Gastrocnemius medialis (tissue), 4 donors: ENCODE measurements around the gene PDIA2. TPM values are rescaled to one million over a fixed set of nuclear protein-coding genes. Genes with fewer than 3 reads are reported as not detected.
"Not testable (repeated sequence)": the region's sequence is repeated elsewhere in the genome, so short reads cannot be mapped to it uniquely, and the experiment has no call there.

ENCODE experiments used
- ATAC-seq, 2 donors: fragments of 150-250 bp; one replicate each; pipeline ENCODE4 v1.9.1; 2016
- DNase-seq, 2 donors: peaks; one replicate each; pipeline ENCODE4 v3.0.0-alpha.2; 2019
- H3K27ac ChIP-seq, 4 donors: fragments of 200-600 bp; sonication (generic); 1 replicate in 1 of 4; 2 replicates in 3 of 4; pipeline ENCODE4 v1.5.1; 2016 to 2018; ENCODE audit warnings: mild to moderate bottlenecking in 2 of 4, moderate library complexity in 1 of 4
- H3K27me3 ChIP-seq, 3 donors: fragments of 200-600 bp; sonication (generic) in 2 of 3; 1 replicate in 1 of 3; 2 replicates in 2 of 3; pipeline versions ENCODE4 v1.5.1 to v1.6.0; 2016 to 2019; ENCODE audit warnings: mild to moderate bottlenecking in 1 of 3, moderate library complexity in 1 of 3
- H3K36me3 ChIP-seq, 2 donors: fragments of 200-600 bp; sonication (generic) in 1 of 2; one replicate each; pipeline ENCODE4 v1.5.1; 2017 to 2018
- H3K4me1 ChIP-seq, 2 donors: fragments of 200-600 bp; sonication (generic) in 1 of 2; one replicate each; pipeline ENCODE4 v1.5.1; 2016 to 2017; ENCODE audit warnings: mild to moderate bottlenecking in 2 of 2
- H3K4me3 ChIP-seq, 4 donors: fragments of 200-600 bp; sonication (generic) in 3 of 4; 1 replicate in 1 of 4; 2 replicates in 3 of 4; pipeline ENCODE4 v1.5.1; 2016 to 2019; ENCODE audit warnings: mild to moderate bottlenecking in 2 of 4
- H3K9me3 ChIP-seq, 3 donors: fragments of 200-600 bp; sonication (generic) in 2 of 3; 1 replicate in 1 of 3; 2 replicates in 2 of 3; pipeline ENCODE4 v1.5.1; 2016 to 2019
- POLR2A ChIP-seq, 2 donors: fragments of 450-650 bp; IDR thresholded peaks; one replicate each; pipeline ENCODE4 v1.6.1; 2017; ENCODE audit warnings: antibody characterized with exemption in 2 of 2, mild to moderate bottlenecking in 2 of 2, moderate library complexity in 2 of 2
- in situ Hi-C, 4 donors: fragments of 200-750 bp; cut with MboI; loops; one replicate each; pipeline versions ENCODE4 v1.15.0 to v1.8.0; 2017; ENCODE audit warnings: low sequenced_read_pairs in 4 of 4
- intact Hi-C: fragments of 100-400 bp; cut with DNase I; formaldehyde crosslinking; loops from one replicate; pipeline ENCODE4 v1.15.1; 2023; ENCODE audit warnings: low total_unique reads
- total RNA-seq, 4 donors: library from RNA; depleted of rRNA; stranded (reverse); fragments of >200 nt; gene quantifications; one replicate each; pipeline versions ENCODE4 v1.1.0 to v1.2.3, GENCODE V29; 2016
- TF ChIP-seq, protein P1 (sequence below), 5 experiments: fragments of 450-650 bp in 3 of 5; fragments of 200-600 bp in 2 of 5; sonication (generic) in 2 of 5; IDR thresholded peaks in 4 of 5; conservative IDR thresholded peaks in 1 of 5; 1 replicate in 4 of 5; 2 replicates in 1 of 5; pipeline ENCODE4 v1.5.1; 2016 to 2019; ENCODE audit warnings: antibody characterized with exemption in 5 of 5, mild to moderate bottlenecking in 3 of 5, moderate library complexity in 3 of 5

The PDIA2 gene
- total RNA-seq, 4 donors from 2014 or later: 2.2 TPM; not detected in 3

DNA sequence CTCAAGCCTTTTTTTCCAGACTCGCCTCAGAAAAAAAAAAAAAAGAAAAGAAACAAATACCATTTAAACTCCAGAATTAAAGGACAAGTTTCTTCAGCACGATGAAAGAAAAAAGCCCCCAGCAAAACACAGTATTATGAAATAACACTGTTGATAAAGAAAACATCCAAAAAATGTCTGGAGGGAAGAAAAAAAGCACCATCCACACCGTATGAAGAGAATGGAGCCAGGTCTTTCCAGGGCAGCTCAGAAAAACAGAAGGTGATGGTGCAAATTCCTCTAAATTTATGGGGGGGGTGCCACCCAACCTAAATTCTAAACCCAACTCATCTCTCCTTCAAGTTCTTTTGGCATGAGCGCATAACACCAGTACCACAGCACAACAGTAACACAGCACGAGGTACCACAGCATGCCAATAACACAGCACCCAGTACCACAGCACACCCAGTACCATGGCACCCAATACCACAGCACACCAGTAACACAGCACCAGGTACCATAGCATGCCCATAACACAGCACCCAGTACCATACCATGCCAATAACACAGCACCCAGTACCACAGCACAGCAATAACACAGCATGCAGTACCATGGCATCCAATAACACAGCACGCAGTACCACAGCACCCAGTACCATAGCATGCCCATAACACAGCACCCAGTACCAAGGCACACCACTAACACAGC is 50.6 kb downstream of the PDIA2 start:
- in situ Hi-C loops (no loop called here), intact Hi-C loops (no loop called here)
- Histone ChIP-seq H3K27ac (no peak overlapping the region), H3K36me3 (no peaks in the 10 kb centered on the region), H3K9me3 (no peaks in the 10 kb centered on the region), H3K4me3 (no peak overlapping the region), H3K4me1 (peaks cover 13 to 15% of the 10 kb centered on the region in 2 donors), H3K27me3 (no peaks in the 10 kb centered on the region)
- DNase-seq (no peak), ATAC-seq (no peak)
- TF ChIP-seq POLR2A (IDR thresholded peaks at IDR 0.05): no peak
- TF ChIP-seq, protein P1, sequence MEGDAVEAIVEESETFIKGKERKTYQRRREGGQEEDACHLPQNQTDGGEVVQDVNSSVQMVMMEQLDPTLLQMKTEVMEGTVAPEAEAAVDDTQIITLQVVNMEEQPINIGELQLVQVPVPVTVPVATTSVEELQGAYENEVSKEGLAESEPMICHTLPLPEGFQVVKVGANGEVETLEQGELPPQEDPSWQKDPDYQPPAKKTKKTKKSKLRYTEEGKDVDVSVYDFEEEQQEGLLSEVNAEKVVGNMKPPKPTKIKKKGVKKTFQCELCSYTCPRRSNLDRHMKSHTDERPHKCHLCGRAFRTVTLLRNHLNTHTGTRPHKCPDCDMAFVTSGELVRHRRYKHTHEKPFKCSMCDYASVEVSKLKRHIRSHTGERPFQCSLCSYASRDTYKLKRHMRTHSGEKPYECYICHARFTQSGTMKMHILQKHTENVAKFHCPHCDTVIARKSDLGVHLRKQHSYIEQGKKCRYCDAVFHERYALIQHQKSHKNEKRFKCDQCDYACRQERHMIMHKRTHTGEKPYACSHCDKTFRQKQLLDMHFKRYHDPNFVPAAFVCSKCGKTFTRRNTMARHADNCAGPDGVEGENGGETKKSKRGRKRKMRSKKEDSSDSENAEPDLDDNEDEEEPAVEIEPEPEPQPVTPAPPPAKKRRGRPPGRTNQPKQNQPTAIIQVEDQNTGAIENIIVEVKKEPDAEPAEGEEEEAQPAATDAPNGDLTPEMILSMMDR (IDR thresholded peaks at IDR 0.05 in 4 of 5, conservative IDR thresholded peaks at IDR 0.05 in 1 of 5): no peak

DNA sequence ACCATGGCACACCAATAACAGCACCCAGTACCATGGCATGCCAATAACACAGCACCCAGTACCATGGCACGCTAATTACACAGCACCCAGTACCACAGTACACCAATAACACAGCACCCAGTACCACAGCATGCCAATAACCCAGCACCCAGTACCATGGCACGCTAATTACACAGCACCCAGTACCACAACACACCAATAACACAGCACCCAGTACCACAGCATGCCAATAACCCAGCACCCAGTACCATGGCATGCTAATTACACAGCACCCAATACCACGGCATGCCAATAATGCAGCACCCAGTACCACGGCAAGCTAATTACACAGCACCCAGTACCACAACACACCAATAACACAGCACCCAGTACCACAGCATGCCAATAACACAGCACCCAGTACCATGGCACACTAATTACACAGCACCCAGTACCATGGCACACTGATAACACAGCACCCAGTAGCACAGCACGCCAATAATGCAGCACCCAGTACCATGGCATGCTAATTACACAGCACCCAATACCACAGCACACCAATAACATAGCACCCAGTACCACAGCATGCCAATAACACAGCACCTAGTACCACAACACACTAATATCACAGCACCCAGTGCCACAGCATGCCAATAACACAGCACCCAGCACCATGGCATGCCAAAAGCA is 51.3 kb downstream of the PDIA2 start:
- H3K36me3 ChIP-seq, DNase-seq, in situ Hi-C loops, H3K27ac ChIP-seq, H3K4me3 ChIP-seq, H3K27me3 ChIP-seq, ATAC-seq, H3K9me3 ChIP-seq, intact Hi-C loops: not testable (repeated sequence)
- H3K4me1 ChIP-seq: peaks cover 13 to 15% of the 10 kb centered on the region in 2 donors

DNA sequence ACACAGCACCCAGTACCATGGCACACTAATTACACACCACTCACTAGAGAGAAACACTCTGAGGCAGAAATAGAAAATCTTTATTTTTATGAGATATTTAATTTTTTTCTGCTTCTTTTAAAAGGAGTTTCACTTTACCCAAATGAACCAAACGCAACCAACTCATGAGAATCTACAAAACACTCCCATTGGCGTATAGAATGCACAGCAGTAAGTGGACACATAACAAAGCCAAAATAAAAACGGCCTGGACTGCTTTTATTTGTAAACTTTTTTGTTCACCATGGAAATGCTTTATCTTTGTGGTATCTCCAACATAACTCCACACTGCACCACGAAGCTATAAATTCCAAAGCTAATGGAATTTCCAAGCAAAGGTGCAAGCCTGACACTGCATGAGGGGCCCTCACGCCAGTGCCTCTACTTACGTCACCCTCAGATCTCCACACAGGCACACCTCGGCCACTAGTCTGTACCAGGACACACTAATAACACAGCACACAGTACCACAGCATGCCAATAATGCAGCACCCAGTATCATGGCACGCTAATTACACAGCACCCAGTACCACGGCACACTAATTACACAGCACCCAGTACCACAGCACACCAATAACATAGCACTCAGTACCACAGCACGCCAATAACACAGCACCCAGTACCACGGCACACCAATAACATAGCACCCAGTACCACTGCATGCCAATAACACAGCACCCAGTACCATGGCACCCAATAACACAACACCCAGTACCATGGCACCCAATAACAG is 52.1 kb downstream of the PDIA2 start:
- H3K4me3 ChIP-seq, H3K9me3 ChIP-seq, H3K27ac ChIP-seq, DNase-seq, ATAC-seq, in situ Hi-C loops, intact Hi-C loops, H3K36me3 ChIP-seq, H3K27me3 ChIP-seq: not testable (repeated sequence)
- peaks cover 13 to 15% of the 10 kb centered on the region in 2 donors for H3K4me1 ChIP-seq

DNA sequence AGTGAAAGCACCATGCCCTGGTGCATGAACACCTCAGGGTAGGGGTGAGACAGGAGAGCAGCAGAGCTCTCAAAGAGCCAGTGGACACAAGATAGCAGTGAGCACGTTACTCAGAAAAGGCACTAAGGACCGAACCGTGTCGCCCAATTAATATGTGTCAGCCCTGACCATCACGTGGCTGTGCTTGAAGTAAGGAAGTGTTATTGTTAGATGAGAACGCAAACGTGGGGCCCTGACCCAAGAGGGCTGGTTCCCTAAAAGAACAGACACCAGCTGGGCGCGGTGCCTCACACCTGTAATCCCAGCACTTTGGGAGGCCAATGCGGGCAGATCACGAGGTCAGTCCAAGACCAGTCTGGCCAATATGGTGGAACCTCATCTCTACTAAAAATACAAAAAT is 53.3 kb downstream of the PDIA2 start:
- TF ChIP-seq, protein P1 (IDR thresholded peaks at IDR 0.05 in 4 of 5, conservative IDR thresholded peaks at IDR 0.05 in 1 of 5): no peak
- no peak for TF ChIP-seq POLR2A (IDR thresholded peaks at IDR 0.05)
- H3K27me3 ChIP-seq: no peaks in the 10 kb centered on the region
- no peaks in the 10 kb centered on the region for H3K9me3 ChIP-seq
- ATAC-seq (no peak), DNase-seq (no peak)
- no peaks in the 10 kb centered on the region for H3K36me3 ChIP-seq
- H3K4me1 ChIP-seq: peaks cover 7 to 13% of the 10 kb centered on the region in 2 donors
- in situ Hi-C loops: no loop called here
- intact Hi-C loops: no loop called here
- no peak overlapping the region for H3K27ac ChIP-seq
- H3K4me3 ChIP-seq: no peak overlapping the region

Other genes with a start within 250 kb of the PDIA2 start
- 1 to 10 TPM; 2.2 to 3.7 (median 2.9) TPM for gene POLR3K, start 229.6 kb upstream of the PDIA2 start, total RNA-seq
- 10 to 100 TPM; 42.8 to 77.6 (median 69.7) TPM for gene SNRNP25, start 229.3 kb upstream of the PDIA2 start, total RNA-seq
- gene RHBDF1, start 210.5 kb upstream of the PDIA2 start, total RNA-seq: 10 to 100 TPM in 1 of 4 donors, 1 to 10 TPM in 3; 5.6 to 22.6 (median 9.1) TPM
- 100 to 1,000 TPM in 1 of 4 donors, 10 to 100 TPM in 3; 75.0 to 124 (median 83.0) TPM for gene MPG, start 204.9 kb upstream of the PDIA2 start, total RNA-seq
- gene NPRL3, start 144.5 kb upstream of the PDIA2 start, total RNA-seq: 10 to 100 TPM; 12.4 to 24.1 (median 19.4) TPM
- not detected for gene HBZ, start 130.5 kb upstream of the PDIA2 start, total RNA-seq
- not detected for gene HBM, start 117.2 kb upstream of the PDIA2 start, total RNA-seq
- gene HBA2, start 110.3 kb upstream of the PDIA2 start, total RNA-seq: 100 to 1,000 TPM in 2 of 4 donors, 10 to 100 TPM in 1, 1 to 10 TPM in 1; 2.5 to 258 (median 108) TPM
- 100 to 1,000 TPM in 1 of 4 donors, 10 to 100 TPM in 2, not detected in 1; 12.3 to 172 (median 49.7) TPM for gene HBA1, start 106.5 kb upstream of the PDIA2 start, total RNA-seq
- not detected for gene HBQ1, start 102.7 kb upstream of the PDIA2 start, total RNA-seq
- gene LUC7L, start 53.7 kb upstream of the PDIA2 start, total RNA-seq: 10 to 100 TPM; 18.4 to 53.5 (median 31.1) TPM
- 100 to 1,000 TPM in 3 of 4 donors, 10 to 100 TPM in 1; 85.2 to 288 (median 251) TPM for gene FAM234A, start 48.3 kb upstream of the PDIA2 start, total RNA-seq
- gene RGS11, start 7.2 kb upstream of the PDIA2 start, total RNA-seq: 1 to 10 TPM; 1.2 to 2.2 (median 1.6) TPM
- gene ARHGDIG, start 2.6 kb upstream of the PDIA2 start, total RNA-seq: 1 to 10 TPM in 3 of 4 donors, not detected in 1; 1.4 to 3.5 (median 1.8) TPM
- gene AXIN1, start 69.6 kb downstream of the PDIA2 start, total RNA-seq: 10 to 100 TPM; 27.1 to 41.9 (median 32.7) TPM
- gene MRPL28, start 87.4 kb downstream of the PDIA2 start, total RNA-seq: 100 to 1,000 TPM in 1 of 4 donors, 10 to 100 TPM in 3; 72.8 to 122 (median 87.4) TPM
- gene PGAP6, start 98.8 kb downstream of the PDIA2 start, total RNA-seq: 10 to 100 TPM; 31.5 to 63.3 (median 50.8) TPM
- gene NME4, start 114.0 kb downstream of the PDIA2 start, total RNA-seq: 10 to 100 TPM; 11.6 to 19.3 (median 16.3) TPM
- gene DECR2, start 118.7 kb downstream of the PDIA2 start, total RNA-seq: 10 to 100 TPM; 17.0 to 23.3 (median 18.8) TPM
- 10 to 100 TPM; 27.0 to 50.1 (median 34.8) TPM for gene RAB11FIP3, start 142.5 kb downstream of the PDIA2 start, total RNA-seq
- gene CAPN15, start 244.5 kb downstream of the PDIA2 start, total RNA-seq: 10 to 100 TPM; 22.3 to 37.8 (median 27.4) TPM